Kidney (tissue), 14 donors: ENCODE data around the gene NR2F2. TPM values are rescaled to one million over a fixed set of nuclear protein-coding genes. Genes with fewer than 3 reads are reported as not detected.

Source experiments
- DNase-seq, 5 donors: peaks; one replicate each; pipeline ENCODE4 v3.0.0-alpha.2; 2013 to 2020
- FAIRE-seq: peaks from 2 replicates; lab custom pipeline; 2012; peaks lifted over from hg19 to GRCh38; lab: Jason Lieb, UNC
- H3K27ac ChIP-seq, 2 donors: one replicate each; pipeline ENCODE4 v1.7.0; 2013; ENCODE audit warnings: low read depth in 2 of 2, low read length in 2 of 2, inconsistent platforms in 1 of 2
- H3K27me3 ChIP-seq: one replicate; pipeline ENCODE4 v1.7.1; 2013; ENCODE audit warnings: low read length, inconsistent platforms; ENCODE audit not compliant: control insufficient read depth, insufficient read depth
- H3K36me3 ChIP-seq, 3 donors: one replicate each; pipeline versions ENCODE4 v1.7.0 to v1.7.1; 2013; ENCODE audit warnings: low read length in 3 of 3, control low read depth in 1 of 3, inconsistent platforms in 1 of 3; ENCODE audit not compliant: insufficient read depth in 3 of 3, control insufficient read depth in 2 of 3
- H3K4me1 ChIP-seq, 3 donors: one replicate each; pipeline versions ENCODE4 v1.7.0 to v1.7.1; 2013; ENCODE audit warnings: low read length in 3 of 3, inconsistent platforms in 1 of 3, low read depth in 1 of 3; ENCODE audit not compliant: control insufficient read depth in 2 of 3, insufficient read depth in 2 of 3
- H3K4me3 ChIP-seq, 3 donors: one replicate each; pipeline versions ENCODE4 v1.7.0 to v1.8.1; 2013; ENCODE audit warnings: low read length in 3 of 3, control low read depth in 1 of 3, inconsistent platforms in 1 of 3
- H3K9ac ChIP-seq, 3 donors: one replicate each; pipeline versions ENCODE4 v1.7.0 to v1.7.1; 2013; ENCODE audit warnings: low read length in 3 of 3, control low read depth in 1 of 3, inconsistent platforms in 1 of 3
- H3K9me3 ChIP-seq, 3 donors: one replicate each; pipeline versions ENCODE4 v1.7.0 to v1.7.1; 2013; ENCODE audit warnings: low read length in 3 of 3, control low read depth in 1 of 3, inconsistent platforms in 1 of 3; ENCODE audit not compliant: control insufficient read depth in 2 of 3, insufficient read depth in 1 of 3
- intact Hi-C: fragments of 100-400 bp; cut with DNase I; formaldehyde crosslinking; loops from one replicate; pipeline ENCODE4 v1.11.1; 2022
- polyA plus RNA-seq: library from polyadenylated mRNA; stranded (reverse); fragments of 350-450 nt; fragmentation: Illumina TruSeq; extraction: RNeasy Lipid Tissue Mini Kit (QIAGEN cat#74804); gene quantifications from one replicate; pipeline ENCODE4 v1.2.3, GENCODE V29; 2014; ENCODE audit warnings: low read depth, low replicate concordance; ENCODE audit not compliant: insufficient read depth
- total RNA-seq: library from RNA; stranded (reverse); fragmentation: NEBNext Ultra II Directional; extraction: Animal tissue kit (Norgen Biotek cat#: 25700); gene quantifications from one replicate; pipeline ENCODE4 v1.2.1, GENCODE V29; 2021
- TF ChIP-seq, protein P1 (sequence below): IDR thresholded peaks from 3 replicates; pipeline ENCODE4 v1.5.1; 2012; ENCODE audit warnings: mild to moderate bottlenecking, moderate library complexity, borderline replicate concordance; ENCODE audit not compliant: insufficient read depth; ENCODE audit errors: extremely low read depth
- donor health status: control.
- donor health status: control.
- donor health status: control.
- donor health status: control.
- donor health status: control.
- donor health status: DM: yes; HTN: yes; CAD: no.
- donor health status: Normal renal cell carcinoma (clear cell type).

NR2F2 gene
- total and polyA plus RNA-seq, 2 donors from 2014 or later = 42.5 to 191 TPM

DNA sequence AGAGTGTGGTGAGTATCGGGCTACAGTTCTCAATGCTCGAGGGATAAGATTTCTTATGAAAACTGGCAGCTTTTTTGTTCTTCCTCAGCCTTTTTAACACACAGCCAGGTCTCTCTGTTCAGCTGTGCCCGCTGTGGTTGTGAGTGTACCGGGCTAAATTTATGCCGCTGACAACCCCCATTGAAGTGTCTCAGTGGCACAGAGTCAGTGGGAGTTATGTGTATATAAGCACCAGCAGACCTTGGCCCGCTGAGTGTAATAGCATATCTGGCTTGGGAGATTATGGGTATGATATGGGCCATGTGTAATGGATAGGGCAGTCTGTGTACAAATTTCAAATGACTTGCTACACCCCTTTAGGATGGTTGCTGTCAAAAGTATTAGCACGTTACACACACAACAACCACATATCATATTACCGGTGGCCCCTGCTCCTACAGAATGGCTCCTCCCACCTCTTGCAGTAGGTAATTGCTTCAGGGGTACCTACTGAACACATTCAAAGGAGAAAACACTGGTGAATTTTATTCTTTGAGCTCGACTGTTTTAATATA is 26.9 kb upstream of the NR2F2 start:
- Histone ChIP-seq H3K9ac (no peak overlapping the region), H3K4me1 (peaks cover 0 to 10% (median 0%) of the 10 kb centered on the region in 3 donors), H3K4me3 (no peak overlapping the region), H3K27me3 (no peaks in the 10 kb centered on the region), H3K9me3 (no peaks in the 10 kb centered on the region), H3K27ac (no peak overlapping the region), H3K36me3 (no peaks in the 10 kb centered on the region)
- FAIRE-seq (no peak), DNase-seq (peak in 3 of 5 donors; percentile 49 to 73 (median 54))
- intact Hi-C loops = no loop called here
- TF ChIP-seq, protein P1, sequence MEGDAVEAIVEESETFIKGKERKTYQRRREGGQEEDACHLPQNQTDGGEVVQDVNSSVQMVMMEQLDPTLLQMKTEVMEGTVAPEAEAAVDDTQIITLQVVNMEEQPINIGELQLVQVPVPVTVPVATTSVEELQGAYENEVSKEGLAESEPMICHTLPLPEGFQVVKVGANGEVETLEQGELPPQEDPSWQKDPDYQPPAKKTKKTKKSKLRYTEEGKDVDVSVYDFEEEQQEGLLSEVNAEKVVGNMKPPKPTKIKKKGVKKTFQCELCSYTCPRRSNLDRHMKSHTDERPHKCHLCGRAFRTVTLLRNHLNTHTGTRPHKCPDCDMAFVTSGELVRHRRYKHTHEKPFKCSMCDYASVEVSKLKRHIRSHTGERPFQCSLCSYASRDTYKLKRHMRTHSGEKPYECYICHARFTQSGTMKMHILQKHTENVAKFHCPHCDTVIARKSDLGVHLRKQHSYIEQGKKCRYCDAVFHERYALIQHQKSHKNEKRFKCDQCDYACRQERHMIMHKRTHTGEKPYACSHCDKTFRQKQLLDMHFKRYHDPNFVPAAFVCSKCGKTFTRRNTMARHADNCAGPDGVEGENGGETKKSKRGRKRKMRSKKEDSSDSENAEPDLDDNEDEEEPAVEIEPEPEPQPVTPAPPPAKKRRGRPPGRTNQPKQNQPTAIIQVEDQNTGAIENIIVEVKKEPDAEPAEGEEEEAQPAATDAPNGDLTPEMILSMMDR = no peak

DNA sequence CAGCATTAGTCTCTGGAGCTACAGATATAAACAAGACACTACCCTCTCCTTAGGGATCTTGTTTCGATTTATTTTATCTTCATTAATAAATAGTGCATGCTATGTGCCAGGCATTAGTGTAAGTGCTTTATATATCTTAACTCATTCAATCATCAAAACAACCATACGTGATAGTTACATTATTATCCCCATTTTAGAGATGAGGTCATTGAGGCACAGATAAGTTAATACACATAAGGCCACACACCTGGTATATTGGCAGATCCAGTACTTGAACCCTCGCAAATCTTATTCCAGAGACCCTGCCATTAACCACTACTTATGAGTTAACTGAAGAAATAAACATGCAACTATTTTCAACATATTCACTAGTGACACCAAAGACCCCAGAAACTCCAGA is 25.7 kb upstream of the NR2F2 start:
- Histone ChIP-seq H3K36me3 (no peaks in the 10 kb centered on the region), H3K9ac (no peak overlapping the region), H3K27me3 (no peaks in the 10 kb centered on the region), H3K4me3 (no peak overlapping the region), H3K4me1 (peaks cover 0 to 15% (median 5%) of the 10 kb centered on the region in 3 donors), H3K9me3 (no peaks in the 10 kb centered on the region), H3K27ac (no peak overlapping the region)
- intact Hi-C loops = no loop called here
- DNase-seq = no peak
- TF ChIP-seq, protein P1 = no peak
- FAIRE-seq = no peak

DNA sequence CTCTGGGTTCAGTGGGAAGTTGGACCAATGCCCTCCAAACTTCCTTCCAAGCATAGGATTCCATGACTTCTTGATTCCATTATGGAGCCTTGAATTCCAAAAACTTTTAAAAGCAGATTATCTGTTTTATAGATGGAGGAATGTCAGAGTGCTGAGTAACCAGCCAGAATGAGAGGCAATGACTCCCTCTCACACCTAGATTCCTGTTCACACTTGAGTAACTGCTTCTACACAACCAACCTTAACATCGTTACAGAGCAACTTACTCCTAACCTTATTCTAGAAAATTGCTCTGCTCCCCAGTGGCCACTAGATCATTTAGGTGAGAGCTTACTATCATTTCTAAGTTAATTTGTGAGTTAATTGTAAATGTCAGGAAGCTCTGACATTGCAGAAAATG is 24.2 kb upstream of the NR2F2 start:
- peaks cover 0 to 6% (median 5%) of the 10 kb centered on the region in 3 donors for H3K4me1 ChIP-seq
- intact Hi-C loops = no loop called here
- H3K27me3 ChIP-seq = no peaks in the 10 kb centered on the region
- no peak overlapping the region for H3K27ac ChIP-seq
- TF ChIP-seq, protein P1 = no peak
- no peak for FAIRE-seq
- no peak overlapping the region for H3K9ac ChIP-seq
- no peaks in the 10 kb centered on the region for H3K36me3 ChIP-seq
- H3K9me3 ChIP-seq = no peaks in the 10 kb centered on the region
- no peak overlapping the region for H3K4me3 ChIP-seq
- DNase-seq = no peak
